Transverse colon (tissue), 4 donors: ENCODE results near the gene CDC42EP5. TPM values are rescaled to one million over a fixed set of nuclear protein-coding genes. Genes with fewer than 3 reads are reported as not detected.
"Not testable (repeated sequence)": the region's sequence is repeated elsewhere in the genome, so short reads cannot be mapped to it uniquely, and the experiment has no call there.

Experiments used
- DNase-seq: peaks from one replicate; pipeline ENCODE4 v3.0.0-alpha.2; 2019
- H3K27ac ChIP-seq, 4 donors: fragments of 200-600 bp; sonication (generic); 2 replicates each; pipeline ENCODE4 v1.5.1; 2016 to 2018; ENCODE audit warnings: inconsistent platforms in 4 of 4
- H3K27me3 ChIP-seq: fragments of 200-600 bp; sonication (generic); 2 replicates; pipeline ENCODE4 v1.5.1; 2017; ENCODE audit warnings: inconsistent platforms
- H3K36me3 ChIP-seq, 4 donors: fragments of 200-600 bp; sonication (generic); 2 replicates each; pipeline ENCODE4 v1.5.1; 2017 to 2019; ENCODE audit warnings: inconsistent platforms in 4 of 4
- H3K4me1 ChIP-seq, 4 donors: fragments of 200-600 bp; sonication (generic); 2 replicates each; pipeline ENCODE4 v1.5.1; 2017 to 2020; ENCODE audit warnings: inconsistent platforms in 4 of 4
- H3K4me3 ChIP-seq, 4 donors: fragments of 200-600 bp; sonication (generic); 1 replicate in 1 of 4; 2 replicates in 3 of 4; pipeline versions ENCODE4 v1.5.1 to v1.6.1; 2017 to 2019; ENCODE audit warnings: inconsistent platforms in 4 of 4
- H3K9me3 ChIP-seq, 2 donors: fragments of 200-600 bp; sonication (generic); 2 replicates each; pipeline ENCODE4 v1.5.1; 2017 to 2019; ENCODE audit warnings: inconsistent platforms in 2 of 2
- EP300 ChIP-seq: sonication (generic); formaldehyde crosslinking; IDR thresholded peaks from one replicate; pipeline ENCODE4 v1.6.1; 2017; ENCODE audit warnings: antibody characterized with exemption, low read depth
- POLR2A ChIP-seq: fragments of 450-650 bp; IDR thresholded peaks from one replicate; pipeline ENCODE4 v1.6.1; 2016; ENCODE audit warnings: antibody characterized with exemption, mild to moderate bottlenecking, moderate library complexity
- POLR2AphosphoS5 ChIP-seq, 3 donors: sonication (generic); formaldehyde crosslinking; IDR thresholded peaks; one replicate each; pipeline ENCODE4 v1.6.1; 2016; ENCODE audit warnings: antibody characterized with exemption in 3 of 3
- WGBS, 2 donors: methylation state at CpG; one replicate each; pipeline ENCODE4 v1.1.5; 2018; ENCODE audit warnings: low coverage in 1 of 2; 5-methylcytosine and 5-hydroxymethylcytosine counted together
- in situ Hi-C, 4 donors: fragments of 200-750 bp; cut with MboI; loops; one replicate each; pipeline versions ENCODE4 v1.15.0 to v1.15.1; 2017; ENCODE audit warnings: low sequenced_read_pairs in 3 of 4, low pct_ligation_motif_present in 1 of 4, low pct_unique_long_range_greater_than_20kb in 1 of 4
- intact Hi-C: fragments of 100-400 bp; cut with DNase I; formaldehyde crosslinking; loops from one replicate; pipeline ENCODE4 v1.15.1; 2023; ENCODE audit warnings: low total_unique reads
- total RNA-seq, 4 donors: library from RNA; depleted of rRNA; stranded (reverse); fragments of >200 nt; gene quantifications; one replicate each; pipeline ENCODE4 v1.1.0, GENCODE V29; 2016
- TF ChIP-seq, protein P1 (sequence below), 5 experiments: fragments of 200-600 bp in 3 of 5; fragments of 450-650 bp in 2 of 5; sonication (generic) in 3 of 5; IDR thresholded peaks; 1 replicate in 2 of 5; 2 replicates in 3 of 5; pipeline ENCODE4 v1.5.1; 2016 to 2017; ENCODE audit warnings: antibody characterized with exemption in 5 of 5, inconsistent platforms in 3 of 5, mild to moderate bottlenecking in 2 of 5, moderate library complexity in 1 of 5

CDC42EP5 gene
- total RNA-seq, 4 donors from 2014 or later = 210 to 231 (median 214) TPM

DNA sequence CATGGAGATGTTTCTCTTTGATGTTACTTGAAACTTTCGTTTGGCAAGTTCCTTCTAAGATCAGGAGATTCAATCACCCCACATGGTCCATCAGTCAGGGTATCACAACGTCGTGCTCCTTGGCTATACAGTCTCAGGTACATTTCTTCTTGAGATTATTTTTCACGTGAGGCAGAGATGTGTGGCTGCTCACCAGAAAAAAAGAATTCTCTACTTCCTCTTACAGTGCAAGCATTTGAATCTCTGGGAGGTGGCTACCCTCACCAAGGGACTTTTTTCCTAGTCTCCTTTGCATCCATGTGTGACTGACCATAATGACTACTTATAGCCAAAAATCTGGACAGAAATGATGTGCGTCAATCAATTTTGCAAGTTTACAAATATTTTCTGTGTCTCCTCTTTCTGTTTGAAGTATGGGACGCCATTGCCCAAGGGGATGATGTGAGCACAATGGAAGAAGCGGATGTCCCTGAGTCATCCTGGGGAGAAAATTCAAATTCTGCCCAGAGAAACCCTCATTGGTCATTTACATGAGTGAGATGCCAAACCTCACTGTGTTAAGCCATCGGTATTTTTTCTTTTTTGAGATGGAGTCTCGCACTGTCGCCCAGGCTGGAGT is 21.0 kb upstream of the CDC42EP5 start:
- DNase-seq = no peak
- H3K9me3 ChIP-seq = no peaks in the 10 kb centered on the region
- TF ChIP-seq POLR2A (no peak), EP300 (no peak), POLR2AphosphoS5 (IDR thresholded peaks at IDR 0.05) (no peak)
- TF ChIP-seq, protein P1, sequence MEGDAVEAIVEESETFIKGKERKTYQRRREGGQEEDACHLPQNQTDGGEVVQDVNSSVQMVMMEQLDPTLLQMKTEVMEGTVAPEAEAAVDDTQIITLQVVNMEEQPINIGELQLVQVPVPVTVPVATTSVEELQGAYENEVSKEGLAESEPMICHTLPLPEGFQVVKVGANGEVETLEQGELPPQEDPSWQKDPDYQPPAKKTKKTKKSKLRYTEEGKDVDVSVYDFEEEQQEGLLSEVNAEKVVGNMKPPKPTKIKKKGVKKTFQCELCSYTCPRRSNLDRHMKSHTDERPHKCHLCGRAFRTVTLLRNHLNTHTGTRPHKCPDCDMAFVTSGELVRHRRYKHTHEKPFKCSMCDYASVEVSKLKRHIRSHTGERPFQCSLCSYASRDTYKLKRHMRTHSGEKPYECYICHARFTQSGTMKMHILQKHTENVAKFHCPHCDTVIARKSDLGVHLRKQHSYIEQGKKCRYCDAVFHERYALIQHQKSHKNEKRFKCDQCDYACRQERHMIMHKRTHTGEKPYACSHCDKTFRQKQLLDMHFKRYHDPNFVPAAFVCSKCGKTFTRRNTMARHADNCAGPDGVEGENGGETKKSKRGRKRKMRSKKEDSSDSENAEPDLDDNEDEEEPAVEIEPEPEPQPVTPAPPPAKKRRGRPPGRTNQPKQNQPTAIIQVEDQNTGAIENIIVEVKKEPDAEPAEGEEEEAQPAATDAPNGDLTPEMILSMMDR (IDR thresholded peaks at IDR 0.05) = no peak
- 49 to 71% methylated on average over 6 to 10 of the region's 10 CpGs for WGBS, 2 donors
- in situ Hi-C loops = no loop called here
- no peaks in the 10 kb centered on the region for H3K36me3 ChIP-seq
- intact Hi-C loops = no loop called here
- H3K4me3 ChIP-seq = no peak overlapping the region
- H3K4me1 ChIP-seq = no peaks in the 10 kb centered on the region
- peaks cover 15% of the 10 kb centered on the region for H3K27me3 ChIP-seq
- no peak overlapping the region for H3K27ac ChIP-seq

GRCh38 chr19:54493056-54493455 is 20.0 kb upstream of the CDC42EP5 start:
- WGBS, 2 donors = 73 to 83% methylated on average over 2 to 5 of the region's 5 CpGs
- in situ Hi-C loops = not testable (repeated sequence)

DNA sequence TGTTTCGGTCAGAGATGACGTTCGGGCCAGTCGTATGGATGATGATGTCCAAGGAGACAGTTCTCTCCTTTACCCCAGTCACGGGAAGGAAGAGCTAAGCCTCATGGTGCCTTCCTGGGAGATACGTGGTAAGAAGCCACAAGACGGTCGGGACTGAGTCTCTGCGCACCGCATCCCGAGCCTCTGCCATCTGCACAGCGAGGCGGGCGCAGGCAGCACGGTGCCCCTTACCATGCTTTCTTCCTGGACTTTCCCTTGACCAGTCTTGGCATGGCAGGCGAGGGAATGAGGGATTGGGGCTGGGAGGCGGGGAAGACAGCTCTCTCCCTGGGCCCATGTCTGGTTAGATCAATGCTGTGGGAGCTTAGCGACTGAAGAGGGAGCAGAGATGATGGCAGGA is 19.5 kb upstream of the CDC42EP5 start:
- TF ChIP-seq, protein P1 (IDR thresholded peaks at IDR 0.05) = no peak
- TF ChIP-seq POLR2AphosphoS5 (IDR thresholded peaks at IDR 0.05) = no peak
- TF ChIP-seq EP300 = no peak
- TF ChIP-seq POLR2A = no peak
- Histone ChIP-seq H3K36me3 (no peaks in the 10 kb centered on the region), H3K4me1 (no peaks in the 10 kb centered on the region), H3K27me3 (peaks cover 15% of the 10 kb centered on the region), H3K27ac (no peak overlapping the region), H3K9me3 (no peaks in the 10 kb centered on the region), H3K4me3 (no peak overlapping the region)
- intact Hi-C loops = no loop called here
- DNase-seq = no peak
- in situ Hi-C loops = no loop called here
- WGBS, 2 donors = 88% methylated on average over 18 of the region's 18 CpGs; no CpG with 5 or more reads in 1 of the 2 donors

More at GRCh38 chr19:54493056-54493455, 20.0 kb upstream of the CDC42EP5 start:
- H3K9me3 ChIP-seq, DNase-seq, H3K4me3 ChIP-seq, H3K27ac ChIP-seq, intact Hi-C loops, H3K36me3 ChIP-seq, H3K4me1 ChIP-seq: not testable (repeated sequence)
- peaks cover 15% of the 10 kb centered on the region for H3K27me3 ChIP-seq

DNA sequence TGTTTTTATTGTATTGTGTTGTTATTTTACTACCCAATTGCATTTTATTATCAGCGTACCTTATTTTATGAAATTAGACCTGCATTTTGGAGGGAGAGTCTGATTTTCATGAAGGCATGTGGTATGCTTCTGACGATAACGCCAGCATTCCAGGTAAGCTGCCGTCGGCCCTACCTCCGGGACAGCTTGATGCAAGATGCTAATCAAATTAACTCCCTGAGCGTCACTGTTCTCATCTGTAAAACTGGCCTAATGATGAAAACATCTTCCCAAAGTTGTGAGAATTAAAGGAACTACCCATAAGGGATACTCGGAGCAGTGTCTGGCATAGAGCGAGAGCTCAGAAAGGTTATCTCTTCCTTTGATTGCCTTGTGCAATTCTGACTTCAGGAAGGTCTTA is 16.7 kb upstream of the CDC42EP5 start:
- intact Hi-C loops (no loop called here), in situ Hi-C loops (loop anchor here in 2 of 4 donors (10.0 kb wide), 1 partner anchor 185 kb away; no protein-coding TSS in a partner anchor)
- Histone ChIP-seq H3K36me3 (no peaks in the 10 kb centered on the region), H3K9me3 (no peaks in the 10 kb centered on the region), H3K27ac (no peak overlapping the region), H3K4me1 (no peaks in the 10 kb centered on the region), H3K27me3 (peaks cover 21% of the 10 kb centered on the region), H3K4me3 (no peak overlapping the region)
- DNase-seq = no peak
- TF ChIP-seq EP300 (no peak), POLR2AphosphoS5 (IDR thresholded peaks at IDR 0.05) (no peak), POLR2A (no peak)
- TF ChIP-seq, protein P1 (IDR thresholded peaks at IDR 0.05) = no peak
- 63 to 69% methylated on average over 4 to 9 of the region's 9 CpGs for WGBS, 2 donors

GRCh38 chr19:54489341-54489740 is 16.2 kb upstream of the CDC42EP5 start:
- H3K4me3 ChIP-seq = no peak overlapping the region
- intact Hi-C loops (no loop called here), in situ Hi-C loops (loop anchor here in 2 of 4 donors (10.0 kb wide), 1 partner anchor 185 kb away; no protein-coding TSS in a partner anchor)
- peaks cover 25% of the 10 kb centered on the region for H3K27me3 ChIP-seq
- H3K4me1 ChIP-seq = no peaks in the 10 kb centered on the region
- WGBS, 2 donors = 50 to 75% methylated on average over 7 of the region's 7 CpGs
- H3K36me3 ChIP-seq = no peaks in the 10 kb centered on the region
- DNase-seq = no peak
- no peak for TF ChIP-seq EP300
- TF ChIP-seq POLR2AphosphoS5 (IDR thresholded peaks at IDR 0.05) = no peak
- TF ChIP-seq, protein P1 (IDR thresholded peaks at IDR 0.05) = no peak
- TF ChIP-seq POLR2A = no peak
- H3K9me3 ChIP-seq = no peaks in the 10 kb centered on the region
- H3K27ac ChIP-seq = no peak overlapping the region
